ENCODE results near the gene NOXO1. TPM values are rescaled to one million over a fixed set of nuclear protein-coding genes. Genes with fewer than 3 reads are reported as not detected.

Gene NOXO1
- total and polyA plus RNA-seq, 4 experiments from 2014 or later = 0.47 to 0.84 (median 0.52) TPM

Other genes with a start within 250 kb of the NOXO1 start
Only the 30 nearest of the 31 such genes appear.
- 10 to 100 TPM; 84.2 to 88.6 TPM for gene NME3, start 209.9 kb downstream of the NOXO1 start, total RNA-seq
- 10 to 100 TPM; 64.1 to 70.4 TPM for gene NME3, start 209.9 kb downstream of the NOXO1 start, polyA plus RNA-seq
- gene EME2, start 208.7 kb downstream of the NOXO1 start, total RNA-seq = 10 to 100 TPM; 32.9 to 33.1 TPM
- gene EME2, start 208.7 kb downstream of the NOXO1 start, polyA plus RNA-seq = 1 to 10 TPM in 1 of 2 donors, under 1 TPM in 1; 0.30 to 1.5 TPM
- 10 to 100 TPM; 57.6 to 67.3 TPM for gene MRPS34, start 208.3 kb downstream of the NOXO1 start, total RNA-seq
- 100 to 1,000 TPM; 138 to 151 TPM for gene MRPS34, start 208.3 kb downstream of the NOXO1 start, polyA plus RNA-seq
- gene SPSB3, start 198.9 kb downstream of the NOXO1 start, total RNA-seq = 100 to 1,000 TPM; 133 to 144 TPM
- gene SPSB3, start 198.9 kb downstream of the NOXO1 start, polyA plus RNA-seq = 10 to 100 TPM; 56.6 to 72.9 TPM
- gene NUBP2, start 198.5 kb downstream of the NOXO1 start, total RNA-seq = 10 to 100 TPM; 55.9 to 59.4 TPM
- 10 to 100 TPM; 77.6 to 98.9 TPM for gene NUBP2, start 198.5 kb downstream of the NOXO1 start, polyA plus RNA-seq
- gene IGFALS, start 187.8 kb downstream of the NOXO1 start, total RNA-seq = under 1 TPM; 0.29 to 0.36 TPM
- gene IGFALS, start 187.8 kb downstream of the NOXO1 start, polyA plus RNA-seq = not detected
- 10 to 100 TPM; 73.7 to 77.8 TPM for gene HAGH, start 154.6 kb downstream of the NOXO1 start, total RNA-seq
- gene HAGH, start 154.6 kb downstream of the NOXO1 start, polyA plus RNA-seq = 10 to 100 TPM; 54.3 to 63.2 TPM
- gene FAHD1, start 154.3 kb downstream of the NOXO1 start, total RNA-seq = 1 to 10 TPM; 7.8 to 9.6 TPM
- gene FAHD1, start 154.3 kb downstream of the NOXO1 start, polyA plus RNA-seq = 10 to 100 TPM; 22.3 to 23.2 TPM
- not detected for gene MEIOB, start 109.3 kb downstream of the NOXO1 start, total RNA-seq
- gene MEIOB, start 109.3 kb downstream of the NOXO1 start, polyA plus RNA-seq = not detected
- not detected for gene HS3ST6, start 63.1 kb downstream of the NOXO1 start, total RNA-seq
- not detected for gene HS3ST6, start 63.1 kb downstream of the NOXO1 start, polyA plus RNA-seq
- gene MSRB1, start 38.3 kb downstream of the NOXO1 start, total RNA-seq = 10 to 100 TPM in 1 of 2 experiments, 1 to 10 TPM in 1; 9.3 to 10.6 TPM
- gene MSRB1, start 38.3 kb downstream of the NOXO1 start, polyA plus RNA-seq = 10 to 100 TPM; 20.4 to 30.5 TPM
- gene RPL3L, start 26.8 kb downstream of the NOXO1 start, total RNA-seq = not detected
- not detected for gene RPL3L, start 26.8 kb downstream of the NOXO1 start, polyA plus RNA-seq
- gene NDUFB10, start 21.9 kb downstream of the NOXO1 start, total RNA-seq = 10 to 100 TPM; 76.5 to 86.2 TPM
- 100 to 1,000 TPM; 205 to 223 TPM for gene NDUFB10, start 21.9 kb downstream of the NOXO1 start, polyA plus RNA-seq
- gene RPS2, start 16.6 kb downstream of the NOXO1 start, total RNA-seq = 1,000 to 10,000 TPM; 2,828 to 2,894 TPM
- 1,000 to 10,000 TPM; 6,382 to 6,826 TPM for gene RPS2, start 16.6 kb downstream of the NOXO1 start, polyA plus RNA-seq
- gene RNF151, start 14.6 kb downstream of the NOXO1 start, total RNA-seq = not detected
- gene RNF151, start 14.6 kb downstream of the NOXO1 start, polyA plus RNA-seq = not detected
- 10 to 100 TPM; 33.2 to 35.0 TPM for gene TBL3, start 9.4 kb downstream of the NOXO1 start, total RNA-seq
- gene TBL3, start 9.4 kb downstream of the NOXO1 start, polyA plus RNA-seq = 10 to 100 TPM; 44.1 to 47.6 TPM
- 10 to 100 TPM; 19.6 to 22.6 TPM for gene GFER, start 2.7 kb upstream of the NOXO1 start, total RNA-seq
- 10 to 100 TPM; 32.2 to 35.7 TPM for gene GFER, start 2.7 kb upstream of the NOXO1 start, polyA plus RNA-seq
- 1 to 10 TPM; 1.6 TPM for gene SYNGR3, start 8.5 kb upstream of the NOXO1 start, total RNA-seq
- gene SYNGR3, start 8.5 kb upstream of the NOXO1 start, polyA plus RNA-seq = 1 to 10 TPM in 1 of 2 donors, under 1 TPM in 1; 0.50 to 2.2 TPM
- gene ZNF598, start 28.4 kb upstream of the NOXO1 start, total RNA-seq = 10 to 100 TPM; 48.5 to 49.8 TPM
- gene ZNF598, start 28.4 kb upstream of the NOXO1 start, polyA plus RNA-seq = 10 to 100 TPM in 1 of 2 donors, 1 to 10 TPM in 1; 3.1 to 10.0 TPM
- not detected for gene NPW, start 38.3 kb upstream of the NOXO1 start, total RNA-seq
- not detected for gene NPW, start 38.3 kb upstream of the NOXO1 start, polyA plus RNA-seq
- 1 to 10 TPM; 1.7 to 2.1 TPM for gene NHERF2, start 45.4 kb upstream of the NOXO1 start, total RNA-seq
- gene NHERF2, start 45.4 kb upstream of the NOXO1 start, polyA plus RNA-seq = under 1 TPM; 0.16 to 0.40 TPM
- gene NTHL1, start 66.4 kb upstream of the NOXO1 start, total RNA-seq = 10 to 100 TPM in 1 of 2 experiments, 1 to 10 TPM in 1; 9.3 to 12.0 TPM
- gene NTHL1, start 66.4 kb upstream of the NOXO1 start, polyA plus RNA-seq = 10 to 100 TPM; 13.5 to 20.1 TPM
- 100 to 1,000 TPM; 157 to 177 TPM for gene TSC2, start 66.5 kb upstream of the NOXO1 start, total RNA-seq
- gene TSC2, start 66.5 kb upstream of the NOXO1 start, polyA plus RNA-seq = 10 to 100 TPM; 20.7 to 50.8 TPM
- gene PKD1, start 154.4 kb upstream of the NOXO1 start, total RNA-seq = 100 to 1,000 TPM; 125 to 126 TPM
- 10 to 100 TPM in 1 of 2 donors, 1 to 10 TPM in 1; 2.3 to 11.7 TPM for gene PKD1, start 154.4 kb upstream of the NOXO1 start, polyA plus RNA-seq
- gene RAB26, start 167.2 kb upstream of the NOXO1 start, total RNA-seq = under 1 TPM in 1 of 2 experiments, not detected in 1; 0.44 TPM
- gene RAB26, start 167.2 kb upstream of the NOXO1 start, polyA plus RNA-seq = under 1 TPM; 0.52 to 0.77 TPM
- gene TRAF7, start 174.3 kb upstream of the NOXO1 start, total RNA-seq = 10 to 100 TPM; 40.9 to 41.9 TPM
- gene TRAF7, start 174.3 kb upstream of the NOXO1 start, polyA plus RNA-seq = 1 to 10 TPM; 1.9 to 8.9 TPM
- not detected for gene CASKIN1, start 215.1 kb upstream of the NOXO1 start, total RNA-seq
- not detected for gene CASKIN1, start 215.1 kb upstream of the NOXO1 start, polyA plus RNA-seq
- gene MLST8, start 224.0 kb upstream of the NOXO1 start, total RNA-seq = 10 to 100 TPM; 28.1 to 31.1 TPM
- 10 to 100 TPM; 27.4 to 34.7 TPM for gene MLST8, start 224.0 kb upstream of the NOXO1 start, polyA plus RNA-seq
- 10 to 100 TPM; 32.4 to 33.4 TPM for gene BRICD5, start 229.4 kb upstream of the NOXO1 start, total RNA-seq
- gene BRICD5, start 229.4 kb upstream of the NOXO1 start, polyA plus RNA-seq = under 1 TPM in 1 of 2 donors, not detected in 1; 0.39 TPM
- gene PGP, start 233.4 kb upstream of the NOXO1 start, total RNA-seq = 10 to 100 TPM; 26.5 to 27.3 TPM
- 10 to 100 TPM in 1 of 2 donors, 1 to 10 TPM in 1; 7.8 to 12.8 TPM for gene PGP, start 233.4 kb upstream of the NOXO1 start, polyA plus RNA-seq

Data from CD4-positive, alpha-beta memory T cell (primary cell).